T-helper 2 cell (primary cell): ENCODE data around the gene FAM3B.
"Not testable (repeated sequence)": the region's sequence is repeated elsewhere in the genome, so short reads cannot be mapped to it uniquely, and the experiment has no call there.

Experiments used
- DNase-seq, 5 experiments: peaks; one replicate each; pipeline versions ENCODE4 v3.0.0 to v3.0.0-alpha.2; 2012 to 2022
- total RNA-seq, 2 donors: gene quantifications; one replicate each; lab custom pipeline; 2026; lab: John Stamatoyannopoulos, UW

Gene FAM3B, protein sequence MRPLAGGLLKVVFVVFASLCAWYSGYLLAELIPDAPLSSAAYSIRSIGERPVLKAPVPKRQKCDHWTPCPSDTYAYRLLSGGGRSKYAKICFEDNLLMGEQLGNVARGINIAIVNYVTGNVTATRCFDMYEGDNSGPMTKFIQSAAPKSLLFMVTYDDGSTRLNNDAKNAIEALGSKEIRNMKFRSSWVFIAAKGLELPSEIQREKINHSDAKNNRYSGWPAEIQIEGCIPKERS
- total RNA-seq, result 0 reads per million in 2 donors

DNA sequence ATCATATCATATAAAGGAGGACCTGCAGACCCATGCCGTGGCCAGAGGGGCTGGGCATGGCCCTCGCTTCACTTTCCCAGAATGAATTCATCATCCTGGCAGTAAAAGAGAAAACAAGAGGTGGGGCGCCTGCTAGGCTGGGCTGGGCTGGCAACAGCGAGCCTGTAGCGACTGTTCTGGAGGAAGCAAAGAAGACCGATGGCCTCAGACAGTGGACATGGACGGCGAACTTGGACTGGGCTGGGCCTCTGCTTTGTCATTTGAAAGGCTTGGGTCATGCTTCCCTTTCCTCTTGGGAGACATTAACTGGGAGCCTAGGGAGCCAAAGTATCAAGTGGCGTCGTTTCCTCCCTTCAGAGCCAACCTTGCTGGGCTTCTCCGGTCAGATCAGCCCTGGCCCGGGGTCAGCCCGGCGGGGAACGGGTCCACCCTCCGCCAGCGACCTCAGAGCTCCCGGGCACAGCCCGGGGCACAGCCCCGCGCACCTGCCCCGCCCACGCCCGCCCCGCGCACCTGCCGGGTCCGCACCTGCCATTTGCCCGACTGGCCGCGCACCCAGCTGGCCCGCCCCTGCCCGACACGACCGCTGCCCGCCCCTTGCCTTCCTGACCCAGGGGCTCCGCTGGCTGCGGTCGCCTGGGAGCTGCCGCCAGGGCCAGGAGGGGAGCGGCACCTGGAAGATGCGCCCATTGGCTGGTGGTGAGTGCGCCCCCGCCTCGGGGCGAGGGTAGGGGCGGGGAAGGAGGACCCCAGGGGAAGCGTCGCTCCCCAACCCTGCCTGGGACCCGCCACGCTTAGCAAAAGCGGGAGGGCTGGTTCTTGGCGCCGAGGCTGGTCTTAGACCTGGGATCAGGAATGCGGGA is at the start of gene FAM3B:
TSS of gene FAM3B (plus strand) at position 602 of the 863 bp plus-strand sequence. CDS start at position 681, 79 bp downstream.
- no peak for DNase-seq

DNA sequence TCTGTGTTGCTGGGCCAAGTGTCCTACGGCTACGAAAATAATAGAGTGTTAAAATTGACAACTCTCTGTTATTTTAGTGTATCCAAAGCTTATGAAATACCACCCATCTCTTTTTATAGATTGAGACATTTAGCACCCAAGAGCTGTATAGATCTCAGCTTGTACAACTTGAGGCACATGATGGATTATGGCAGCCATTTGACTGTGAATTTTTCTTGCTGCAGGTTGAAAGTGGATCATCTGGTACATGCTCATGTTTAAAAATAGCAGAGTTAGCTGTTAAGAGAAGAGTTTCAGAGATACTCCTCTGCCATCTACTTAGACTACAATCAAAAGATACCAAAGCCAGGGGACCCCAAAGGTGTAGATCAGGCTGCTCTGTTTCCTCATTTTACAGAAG is 49.3 kb upstream of the FAM3B start:
- no peak for DNase-seq

DNA sequence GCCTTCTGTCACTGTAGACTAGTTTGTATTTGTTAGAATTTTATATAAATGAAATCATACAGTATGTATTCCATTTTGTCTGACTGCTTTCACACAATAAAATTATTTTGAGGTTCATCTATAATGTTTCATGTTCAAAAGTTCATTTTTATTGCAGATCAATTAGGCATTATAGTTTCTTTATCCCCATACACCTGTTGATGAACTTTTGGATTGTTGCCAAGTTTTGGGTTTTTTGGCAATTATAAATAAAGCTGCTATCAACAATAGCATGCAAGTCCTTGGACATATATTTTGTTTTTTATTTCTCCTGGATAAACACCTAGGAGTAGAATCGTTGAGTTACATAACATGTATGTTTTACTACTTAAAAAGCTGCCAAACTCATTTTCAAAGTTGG is 47.1 kb upstream of the FAM3B start:
- no peak for DNase-seq

DNA sequence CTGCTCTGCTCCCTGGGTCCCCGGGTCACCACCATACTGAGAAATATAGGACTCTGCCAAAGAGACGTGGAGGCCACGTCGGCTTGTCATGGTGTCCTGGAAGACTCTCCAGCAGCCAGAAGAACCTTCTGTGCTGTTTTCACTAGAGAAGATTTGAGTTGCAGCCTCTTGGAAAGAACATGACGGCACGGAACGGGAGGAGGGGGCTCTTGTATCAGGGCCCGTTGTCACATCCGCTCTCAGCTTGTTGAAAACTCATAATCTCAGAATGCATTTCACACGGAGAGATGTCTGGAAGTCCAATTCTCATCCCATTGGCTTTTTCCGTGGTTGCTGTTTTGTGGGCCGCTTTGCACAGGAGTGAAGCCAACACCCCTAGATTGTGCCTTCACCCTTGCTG is 39.4 kb upstream of the FAM3B start:
- no peak for DNase-seq

DNA sequence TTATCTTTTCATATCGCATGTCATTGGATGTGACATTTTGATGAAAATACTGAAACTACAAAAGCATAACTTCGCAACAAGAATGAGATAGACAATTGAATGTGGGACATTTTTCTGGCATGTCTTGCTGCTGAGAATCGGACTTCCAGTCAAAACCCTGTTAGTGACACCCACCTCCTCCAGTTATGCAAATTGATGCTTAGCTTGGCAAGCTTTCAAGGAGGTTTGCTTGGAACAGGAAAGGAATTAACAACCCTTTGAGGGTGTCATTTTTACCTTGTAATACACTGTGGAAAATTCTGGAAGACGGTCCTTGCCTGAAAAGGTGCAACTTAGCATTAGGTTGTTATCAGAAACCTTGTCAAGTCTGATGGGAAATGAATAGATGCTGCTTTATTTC is 38.8 kb upstream of the FAM3B start:
- no peak for DNase-seq

DNA sequence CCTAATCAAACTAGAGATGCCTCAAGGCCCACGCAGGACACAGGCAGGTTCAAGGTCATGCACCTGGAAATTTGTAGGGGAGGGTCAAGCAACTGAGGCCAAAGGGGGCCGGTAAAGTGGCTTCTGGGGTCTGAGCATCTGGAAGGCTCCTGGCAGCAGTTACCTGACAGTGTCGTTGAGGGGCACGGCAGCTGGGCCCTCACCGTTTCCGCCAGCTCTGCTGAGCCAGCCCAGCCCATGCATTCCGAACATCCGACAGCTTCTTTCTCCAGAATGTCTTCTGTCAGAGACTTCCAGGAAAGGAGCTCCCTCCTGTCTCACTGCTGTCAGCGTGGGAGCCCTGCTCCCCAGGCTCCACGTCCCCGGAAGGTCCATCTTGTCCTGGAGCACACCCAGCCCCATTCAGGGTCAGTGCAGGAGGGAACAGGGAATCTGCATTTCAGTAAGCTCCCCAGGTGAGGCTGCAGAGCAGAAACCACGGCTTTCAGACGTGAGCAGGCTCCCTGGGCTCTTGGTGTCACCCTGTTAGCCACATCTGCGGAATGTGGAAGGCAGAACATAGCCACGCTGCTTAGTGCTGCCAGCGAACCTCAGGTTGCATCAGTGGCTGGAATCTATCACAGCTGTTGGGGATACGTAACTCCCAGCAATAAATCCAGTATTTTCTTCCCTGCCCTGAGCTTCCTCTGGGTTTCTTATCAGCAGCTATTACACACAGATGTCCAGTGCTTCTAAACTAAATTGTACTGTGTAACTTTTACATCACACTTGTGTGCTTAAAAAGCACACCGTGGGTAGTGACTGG is 36.3 kb upstream of the FAM3B start:
- DNase-seq, result no peak

DNA sequence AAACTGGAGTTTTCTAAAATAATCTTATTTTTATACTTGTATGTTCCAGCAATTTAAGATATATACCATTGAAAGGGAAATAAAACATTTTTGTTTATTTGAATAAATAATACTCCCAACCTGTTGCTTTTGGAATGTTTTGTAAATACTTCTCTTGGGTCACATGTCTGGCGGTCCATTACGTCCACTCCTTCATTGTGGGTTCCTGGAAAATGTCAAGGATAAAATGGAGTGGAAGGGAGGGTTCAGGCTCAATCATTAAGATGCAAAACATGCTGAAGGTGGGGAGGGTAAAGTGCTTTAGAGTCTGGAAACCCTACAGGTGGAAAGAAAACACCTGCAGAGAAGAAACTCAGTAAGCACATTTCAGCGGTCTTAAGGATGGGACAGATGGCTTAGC is 34.2 kb upstream of the FAM3B start:
- no peak for DNase-seq

DNA sequence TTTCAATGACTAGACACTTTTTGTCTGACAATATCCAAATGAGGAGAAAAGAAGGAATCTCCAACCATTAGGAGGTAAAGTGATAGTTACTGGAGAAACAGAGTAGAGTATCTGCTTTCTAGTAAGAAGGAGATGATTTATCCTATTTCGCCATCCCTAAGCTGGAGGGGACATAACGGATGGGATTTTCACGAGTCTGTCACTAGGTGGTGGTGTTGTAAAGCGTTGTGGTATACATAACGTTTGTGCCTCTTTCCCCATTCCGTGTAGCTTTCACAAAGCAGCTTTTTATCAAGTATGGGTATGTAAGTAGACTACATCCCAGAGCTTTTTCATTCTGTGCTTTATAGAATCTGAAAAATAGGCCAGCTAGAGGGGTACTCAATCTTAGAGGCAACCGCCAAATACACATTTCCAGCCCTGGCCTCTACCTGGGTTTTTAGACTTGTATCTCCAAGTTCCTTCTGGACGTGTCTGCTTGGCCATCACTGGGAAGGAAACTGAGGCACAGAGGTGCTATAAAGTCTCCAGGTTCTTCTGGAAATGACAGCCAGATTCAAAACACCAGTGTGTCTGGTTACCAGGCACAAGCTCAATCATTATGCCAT is 33.3 kb upstream of the FAM3B start:
- peak in 3 of 5 experiments; percentile 15 to 59 (median 31) for DNase-seq

DNA sequence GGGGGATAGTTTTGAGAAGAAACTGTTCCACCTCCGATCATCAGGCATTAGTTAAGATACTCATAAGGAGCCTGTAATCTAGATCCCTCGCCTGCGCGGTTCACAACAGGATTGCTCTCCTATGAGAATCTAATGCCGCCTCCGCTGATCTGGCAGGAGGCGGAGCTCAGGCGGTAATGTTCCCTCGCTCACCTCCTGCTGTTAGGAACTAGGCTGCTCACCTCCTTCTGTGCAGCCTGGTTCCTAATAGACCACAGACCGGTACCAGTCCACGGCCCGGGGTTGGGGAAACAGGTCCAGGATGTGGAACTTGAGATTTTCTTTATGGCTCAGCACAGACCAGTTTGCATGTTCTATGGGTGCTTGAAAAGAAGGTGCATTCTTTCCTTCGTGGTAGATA is 27.2 kb upstream of the FAM3B start:
- DNase-seq, result no peak

DNA sequence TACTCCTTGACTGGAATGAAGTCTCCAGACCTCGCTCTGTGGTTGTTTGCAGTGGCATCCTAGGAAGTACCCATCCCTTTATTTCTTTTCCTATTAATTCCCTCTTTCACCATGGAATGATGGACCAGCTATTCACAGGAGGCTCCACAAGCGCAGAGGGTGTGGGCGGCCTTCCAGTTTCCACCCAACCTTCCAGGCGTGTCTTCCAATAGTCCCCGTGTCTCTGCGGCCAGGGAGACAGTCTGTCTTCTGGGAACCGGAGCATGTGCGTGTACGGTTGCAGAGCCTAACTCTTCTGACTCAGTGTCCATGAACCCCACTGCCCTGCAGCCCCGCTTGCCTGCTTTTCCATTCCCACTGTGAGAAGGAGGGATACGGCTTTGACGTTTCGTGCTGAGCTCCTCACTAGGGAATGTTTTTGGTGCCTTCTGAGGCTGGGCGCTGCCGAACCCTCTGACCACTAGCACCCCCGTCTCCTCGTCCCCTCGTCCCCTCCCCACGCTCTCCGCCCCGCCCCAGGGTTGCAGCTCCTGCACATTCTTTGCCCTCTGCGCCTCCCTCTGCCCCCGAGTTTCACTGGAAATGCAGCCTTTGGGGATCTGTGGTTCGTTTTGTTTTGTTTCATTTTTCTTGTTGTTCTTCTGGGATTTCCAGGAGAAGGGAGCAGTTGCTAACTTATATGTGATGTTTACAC is 26.3 kb upstream of the FAM3B start:
- DNase-seq, result no peak

DNA sequence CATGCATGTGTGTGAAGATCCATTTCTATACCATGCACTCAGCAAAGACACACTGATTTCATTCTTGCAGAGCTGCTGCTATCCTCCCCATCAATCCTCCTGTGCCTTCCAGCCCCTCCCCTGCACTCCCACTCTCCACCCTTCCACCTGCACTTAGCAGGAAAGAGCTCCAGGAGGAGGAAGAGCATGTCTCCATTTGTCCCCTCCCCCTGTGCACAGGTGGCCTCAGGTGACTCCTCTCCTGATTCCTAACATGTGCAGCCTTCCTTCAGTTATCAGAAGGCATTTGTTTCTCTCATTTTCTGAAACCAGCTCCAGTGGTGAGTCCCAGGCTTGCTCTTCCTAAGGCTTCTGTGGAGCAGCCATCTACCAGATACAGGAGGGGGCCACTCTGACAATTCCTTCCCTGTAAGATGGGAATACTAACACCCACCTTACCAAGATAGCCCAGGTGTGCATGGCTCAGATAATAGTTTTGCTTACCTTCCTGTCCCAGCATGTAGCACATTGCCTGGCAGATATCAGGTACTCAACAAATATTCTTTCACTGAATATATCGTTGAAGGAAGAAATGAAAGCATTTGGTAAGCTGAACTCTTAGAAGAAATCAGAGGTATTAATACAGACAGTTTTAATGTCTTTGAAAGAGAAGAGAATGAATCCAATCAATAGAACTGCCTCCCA is 21.9 kb upstream of the FAM3B start:
- no peak for DNase-seq

DNA sequence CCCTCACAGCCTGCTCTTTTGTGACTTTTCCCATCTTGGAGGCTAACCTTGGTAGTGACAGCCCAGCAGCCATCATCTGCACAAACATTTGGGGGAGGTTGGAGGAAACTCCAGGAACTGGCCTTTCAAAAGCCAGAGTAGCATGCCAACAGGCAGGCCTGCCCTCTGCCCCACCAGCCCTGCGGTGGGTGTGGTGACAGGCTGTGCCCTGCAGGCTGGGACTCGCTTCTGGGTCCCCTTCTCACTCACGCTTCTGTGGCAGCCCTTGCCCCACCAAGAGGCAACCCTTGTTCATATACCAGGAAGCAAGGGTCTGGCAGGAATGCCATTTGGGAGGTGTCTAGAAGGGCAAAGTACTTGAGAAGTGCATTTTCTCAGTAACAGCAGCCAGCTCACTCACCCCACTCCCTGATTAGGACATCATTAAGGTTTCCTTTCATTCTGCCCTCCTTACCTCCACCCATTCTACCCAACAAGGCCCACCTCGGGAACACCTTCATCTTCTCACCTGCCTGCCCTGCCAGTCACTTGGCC is 20.8 kb upstream of the FAM3B start:
- no peak for DNase-seq

DNA sequence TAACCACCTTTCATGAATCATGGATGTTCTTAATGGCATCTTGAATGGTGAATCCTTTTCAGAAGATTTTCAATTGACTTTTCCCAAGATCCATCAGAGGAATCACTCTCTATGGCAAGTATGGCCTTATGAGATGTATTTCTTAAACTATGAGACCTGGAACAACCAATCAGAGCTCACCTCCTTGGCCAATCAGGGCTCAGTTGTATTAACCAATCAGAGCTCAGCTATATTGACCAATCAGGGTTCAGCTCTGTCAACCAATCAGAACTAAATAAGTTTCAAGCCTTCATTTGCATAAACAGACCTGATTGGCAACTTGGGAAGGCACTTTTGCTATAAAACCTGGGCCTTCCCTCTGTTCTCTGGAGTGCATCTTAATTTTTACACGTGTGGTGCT is 13.6 kb upstream of the FAM3B start:
- DNase-seq, result no peak

DNA sequence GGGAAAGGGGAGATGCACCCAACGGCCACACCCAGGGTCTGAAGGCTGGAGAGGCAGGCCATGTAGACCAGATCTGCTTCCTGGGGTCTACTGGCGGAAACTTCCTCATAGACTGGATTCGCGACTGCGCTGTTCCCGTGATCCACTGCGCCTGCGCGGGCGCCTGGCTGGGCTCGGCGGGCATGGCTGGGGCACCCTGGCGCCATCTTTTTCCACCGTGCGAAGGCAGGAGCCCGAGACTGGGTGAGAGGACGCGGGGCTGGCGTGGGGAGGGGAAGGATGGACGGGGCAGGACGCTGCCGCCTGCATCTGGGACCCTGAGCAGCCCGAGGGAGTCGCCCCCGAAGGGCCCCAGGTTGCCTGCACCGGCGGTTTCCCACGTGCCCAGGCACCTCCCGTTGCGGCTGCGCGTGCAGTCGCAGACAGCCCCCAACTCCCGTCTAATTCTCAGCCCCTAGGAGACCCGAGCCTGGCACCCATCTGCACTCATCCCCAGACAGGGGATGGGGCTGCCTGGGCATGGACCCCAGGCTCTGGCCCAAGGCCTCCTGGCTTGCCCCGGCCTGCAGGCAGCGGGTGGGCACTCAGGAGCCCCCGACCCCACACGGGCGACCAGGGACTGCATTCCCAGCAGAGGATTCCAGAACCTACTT is 12.4 kb upstream of the FAM3B start:
- DNase-seq, result no peak

DNA sequence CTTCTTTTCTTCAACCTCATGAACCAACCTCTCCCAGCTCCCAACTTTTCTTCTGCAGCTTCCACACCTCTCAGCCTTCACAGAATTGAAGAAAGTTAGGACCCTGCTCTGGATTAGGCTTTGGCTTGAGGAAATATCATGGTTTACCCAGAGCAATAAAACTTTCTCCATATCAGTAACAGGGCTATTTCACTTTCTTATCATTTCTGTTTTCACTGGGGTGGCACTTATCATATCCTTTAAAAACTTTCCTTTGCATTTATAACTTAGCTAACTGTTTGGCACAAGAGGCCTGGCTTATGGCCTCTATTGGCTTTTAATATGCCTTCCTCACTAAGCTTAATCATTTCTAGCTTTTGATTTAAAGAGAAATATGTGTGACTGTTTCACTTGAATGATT is 9.4 kb upstream of the FAM3B start:
- DNase-seq, result no peak

DNA sequence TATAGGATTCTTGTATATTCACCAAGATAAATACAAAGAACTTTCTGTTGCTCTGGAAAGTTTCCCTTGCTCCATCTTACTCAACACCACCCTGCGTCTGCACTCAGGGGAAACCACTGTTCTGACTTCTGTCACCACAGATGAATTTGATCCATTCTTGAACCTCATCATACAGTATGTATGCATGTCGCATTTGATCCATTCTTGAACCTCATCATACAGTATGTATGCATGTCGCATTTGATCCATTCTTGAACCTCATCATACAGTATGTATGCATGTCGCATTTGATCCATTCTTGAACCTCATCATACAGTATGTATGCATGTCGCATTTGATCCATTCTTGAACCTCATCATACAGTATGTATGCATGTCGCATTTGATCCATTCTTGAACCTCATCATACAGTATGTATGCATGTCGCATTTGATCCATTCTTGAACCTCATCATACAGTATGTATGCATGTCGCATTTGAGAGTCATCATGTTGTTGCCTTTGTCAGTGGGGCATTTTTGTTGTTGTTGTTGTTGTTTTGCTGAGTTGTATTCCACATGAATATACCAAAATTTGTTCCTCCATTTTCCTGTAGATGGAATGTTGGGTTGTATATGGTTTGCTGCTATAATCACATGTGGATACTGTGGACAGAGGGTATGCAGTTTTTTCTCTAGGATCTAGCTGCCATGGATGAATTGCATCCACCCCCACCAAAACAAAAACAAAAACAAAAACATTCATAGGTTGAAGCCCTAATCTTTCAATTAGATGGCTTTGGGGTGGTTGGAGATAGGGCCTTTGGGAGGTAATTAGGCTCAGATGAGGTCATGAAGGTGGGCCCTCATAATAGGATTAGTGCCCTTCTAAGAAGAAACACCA is 3.1 kb upstream of the FAM3B start:
- not testable (repeated sequence) for DNase-seq

DNA sequence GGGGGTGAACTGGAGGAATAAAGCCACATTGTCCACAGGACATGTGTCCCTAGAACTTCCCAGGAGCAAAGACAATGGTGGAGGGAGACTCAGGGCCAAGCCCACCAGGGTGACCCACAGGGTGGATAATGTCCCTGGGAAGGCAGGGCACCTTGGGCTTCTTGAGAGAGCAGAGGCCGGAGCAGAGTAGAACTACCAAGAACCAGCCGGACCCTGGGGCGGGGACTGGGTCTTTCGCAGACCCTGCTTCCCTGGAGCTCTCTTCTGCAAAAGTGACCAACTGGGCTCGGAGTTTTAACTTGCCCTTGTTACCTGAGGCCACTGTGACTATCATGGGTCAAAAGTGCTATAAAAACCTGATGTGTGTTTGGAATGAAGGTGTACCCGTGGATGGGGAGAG is 875 bp upstream of the FAM3B start:
- no peak for DNase-seq

DNA sequence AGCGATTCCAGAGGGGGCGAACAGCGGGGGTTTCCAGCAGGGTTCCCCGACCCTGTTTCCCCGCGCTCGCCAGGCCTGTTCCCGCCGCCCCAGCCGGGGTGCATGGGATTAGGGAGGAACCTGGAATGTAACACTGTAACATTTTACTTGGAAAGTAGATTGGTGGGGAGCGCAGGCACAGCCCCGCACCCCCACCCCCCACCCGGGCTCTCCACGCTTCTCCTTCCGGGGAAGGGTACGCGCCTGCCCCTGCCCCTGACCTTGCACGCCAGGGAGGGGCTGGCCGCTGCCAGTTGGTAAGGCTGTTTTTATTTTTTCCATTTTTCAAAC is 427 bp downstream of the FAM3B start:
- DNase-seq, result no peak

DNA sequence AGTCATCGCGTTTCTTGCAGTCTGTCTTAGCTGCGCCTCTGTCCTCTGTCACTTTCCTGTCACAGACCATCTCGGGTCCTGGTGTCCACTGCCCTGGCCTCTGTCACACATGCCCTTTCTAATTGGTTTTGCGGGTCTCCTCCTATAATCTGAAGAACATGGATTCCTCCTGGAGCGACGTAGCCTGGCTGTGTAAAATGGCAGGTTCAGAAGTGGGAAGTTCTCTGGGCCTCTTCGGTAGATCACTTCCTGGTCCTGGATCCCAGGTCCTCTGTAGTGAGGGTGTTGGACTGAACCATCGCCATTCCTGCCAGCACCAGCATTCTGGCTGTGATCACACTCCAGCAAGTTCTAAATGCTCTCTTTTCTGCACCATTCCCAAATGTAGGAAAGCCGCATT is 857 bp downstream of the FAM3B start:
- no peak for DNase-seq

DNA sequence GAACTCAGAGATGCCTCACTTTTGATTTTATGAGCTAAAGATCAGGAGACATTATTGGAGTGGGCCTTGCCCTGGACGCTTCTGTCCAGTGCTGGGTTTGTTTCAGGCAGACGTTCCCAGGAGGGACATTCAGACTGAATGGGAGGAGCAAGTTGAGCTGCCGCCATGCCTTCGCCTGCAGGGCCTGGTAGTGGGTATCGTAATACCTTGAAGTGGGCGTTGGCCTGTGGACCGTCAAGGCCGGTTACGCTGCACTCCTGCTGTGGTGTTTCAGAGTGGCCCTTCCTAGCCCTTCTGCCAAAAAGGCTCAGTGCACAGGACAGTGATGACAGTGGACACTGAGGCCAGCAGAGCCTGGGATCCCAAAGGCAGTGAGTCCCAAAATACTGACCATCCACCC is 1.6 kb downstream of the FAM3B start:
- no peak for DNase-seq
